ENCODE data around the gene QRICH1. TPM values are rescaled to one million over a fixed set of nuclear protein-coding genes. Genes with fewer than 3 reads are reported as not detected.
A peak's percentile ranks its signal among the peaks of the same experiment; 100 is the strongest.

Gene QRICH1
- total and polyA plus RNA-seq, 2 donors (not counting 3 experiments of a cell fraction or from before 2014, with no cell fraction given) = 89.7 to 116 TPM

DNA sequence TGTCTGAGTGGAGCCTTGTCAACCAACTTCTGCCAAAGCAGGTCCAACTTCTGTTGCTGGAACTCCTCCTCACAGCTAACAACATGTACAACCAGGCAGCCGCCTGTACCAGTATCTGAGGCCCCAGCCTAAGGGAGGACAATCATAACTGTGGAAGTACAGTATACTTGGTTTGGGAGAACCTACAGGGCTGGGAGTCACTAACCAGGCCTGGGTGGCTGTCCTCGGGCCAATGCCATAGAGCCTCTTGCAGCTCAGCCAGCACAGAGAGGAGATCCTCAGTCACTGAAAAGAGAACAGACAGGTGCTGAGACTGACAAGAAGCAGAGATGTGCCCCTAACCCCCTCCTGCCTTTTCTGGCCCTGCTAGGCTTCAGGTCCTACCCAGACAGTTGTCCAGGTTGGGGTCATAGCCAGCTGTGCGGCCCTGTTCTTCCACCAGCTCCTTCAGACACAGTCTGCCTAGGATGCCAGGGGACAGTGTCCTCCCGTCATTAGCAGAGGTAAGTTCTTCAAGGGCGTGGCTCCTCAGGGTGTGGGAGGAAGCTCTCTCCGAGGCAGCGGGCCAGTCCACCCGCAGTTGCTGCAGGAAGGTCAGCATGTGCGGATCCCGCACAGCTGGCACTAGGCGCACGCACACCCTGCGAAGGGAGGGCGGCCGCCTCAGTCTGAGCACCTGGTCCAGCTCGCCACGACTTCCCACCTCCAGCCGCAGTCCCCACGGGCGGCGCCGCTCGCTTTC is 76.5 kb downstream of the QRICH1 start:
- H3K4me3 ChIP-seq (replicated peaks in 1 of 3; ENCODE audit: insufficient read depth in 1 of 3, low read depth in 1 of 3, low read length in 3 of 3) = peak overlapping the region; percentile 69 to 78 (median 70)
- no TSS peak for BruUV-seq (replicated peaks)
- no peaks in the 10 kb centered on the region for H3K9me1 ChIP-seq (replicated peaks; ENCODE audit: control insufficient read depth, extremely low read depth, insufficient read depth, low read length)
- peaks cover 5 to 41% of the 10 kb centered on the region in 2 experiments for H3K36me3 ChIP-seq (ENCODE audit: control insufficient read depth in 2 of 2, extremely low read depth in 1 of 2, insufficient read depth in 2 of 2, low read length in 2 of 2)
- POLR2A ChIA-PET = interaction anchor here (0.9 to 4.2 kb wide), 2 partner anchors 9 to 12 kb away, joined by 4 to 17 read pairs; partner anchors contain the start of genes IMPDH2 and WDR6
- no peak overlapping the region for H3K27ac ChIP-seq (ENCODE audit: insufficient read depth, low read depth, low read length)
- no peak for FAIRE-seq
- no peaks in the 10 kb centered on the region for H3K27me3 ChIP-seq (ENCODE audit: control insufficient read depth in 2 of 2, insufficient read depth in 2 of 2, low read length in 2 of 2)
- CTCF ChIA-PET = interaction anchor here (1.4 to 8.3 kb wide), 2 partner anchors 10 to 29 kb away, joined by 10 to 127 read pairs; partner anchors contain the start of genes P4HTM and WDR6
- H3K9me3 ChIP-seq (replicated peaks; ENCODE audit: control insufficient read depth, insufficient read depth, low read length) = no peaks in the 10 kb centered on the region
- dilution Hi-C loops (cut with MboI; ENCODE audit: extremely low pct_ligation_motif_present, low sequenced_read_pairs) = no loop called here
- H3K4me2 ChIP-seq (ENCODE audit: insufficient read depth, low read length) = peak overlapping the region; percentile 68
- H3K79me2 ChIP-seq (ENCODE audit: control insufficient read depth, insufficient read depth, low read length) = peaks cover 21% of the 10 kb centered on the region
- intact Hi-C loops (cut with micrococcal nuclease) = no loop called here
- H3K9ac ChIP-seq (replicated peaks; ENCODE audit: extremely low read depth, insufficient read depth, low read length) = no peak overlapping the region
- H4K20me1 ChIP-seq (replicated peaks; ENCODE audit: control insufficient read depth, extremely low read depth, insufficient read depth, low read length) = no peaks in the 10 kb centered on the region
- H2AFZ ChIP-seq (ENCODE audit: low read depth, low read length) = peak overlapping the region; percentile 56
- TF ChIP-seq EZH2 (IDR thresholded peaks at IDR 0.05; ENCODE audit: borderline replicate concordance, low read depth, low read length, severe bottlenecking) = no peak
- no peak for TF ChIP-seq POLR2AphosphoS5 (IDR thresholded peaks at IDR 0.05; ENCODE audit: insufficient read depth, low read depth, low read length)
- no peak for TF ChIP-seq FOS (IDR thresholded peaks at IDR 0.05; ENCODE audit: borderline replicate concordance, insufficient read depth, low read length)
- no peak for TF ChIP-seq GATA2 (IDR thresholded peaks at IDR 0.05; ENCODE audit: insufficient read depth, insufficient read length, low read depth, low read length)
- no peak for TF ChIP-seq POLR2A (IDR thresholded peaks at IDR 0.05; ENCODE audit: low read depth, low read length)
- TF ChIP-seq, protein P1, sequence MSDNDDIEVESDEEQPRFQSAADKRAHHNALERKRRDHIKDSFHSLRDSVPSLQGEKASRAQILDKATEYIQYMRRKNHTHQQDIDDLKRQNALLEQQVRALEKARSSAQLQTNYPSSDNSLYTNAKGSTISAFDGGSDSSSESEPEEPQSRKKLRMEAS (IDR thresholded peaks at IDR 0.05; ENCODE audit: insufficient read depth, insufficient read length) = no peak
- TF ChIP-seq, protein P2, sequence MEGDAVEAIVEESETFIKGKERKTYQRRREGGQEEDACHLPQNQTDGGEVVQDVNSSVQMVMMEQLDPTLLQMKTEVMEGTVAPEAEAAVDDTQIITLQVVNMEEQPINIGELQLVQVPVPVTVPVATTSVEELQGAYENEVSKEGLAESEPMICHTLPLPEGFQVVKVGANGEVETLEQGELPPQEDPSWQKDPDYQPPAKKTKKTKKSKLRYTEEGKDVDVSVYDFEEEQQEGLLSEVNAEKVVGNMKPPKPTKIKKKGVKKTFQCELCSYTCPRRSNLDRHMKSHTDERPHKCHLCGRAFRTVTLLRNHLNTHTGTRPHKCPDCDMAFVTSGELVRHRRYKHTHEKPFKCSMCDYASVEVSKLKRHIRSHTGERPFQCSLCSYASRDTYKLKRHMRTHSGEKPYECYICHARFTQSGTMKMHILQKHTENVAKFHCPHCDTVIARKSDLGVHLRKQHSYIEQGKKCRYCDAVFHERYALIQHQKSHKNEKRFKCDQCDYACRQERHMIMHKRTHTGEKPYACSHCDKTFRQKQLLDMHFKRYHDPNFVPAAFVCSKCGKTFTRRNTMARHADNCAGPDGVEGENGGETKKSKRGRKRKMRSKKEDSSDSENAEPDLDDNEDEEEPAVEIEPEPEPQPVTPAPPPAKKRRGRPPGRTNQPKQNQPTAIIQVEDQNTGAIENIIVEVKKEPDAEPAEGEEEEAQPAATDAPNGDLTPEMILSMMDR (IDR thresholded peaks at IDR 0.05; ENCODE audit: extremely low read depth in 1 of 2, insufficient read depth in 1 of 2, low read depth in 1 of 2, low read length in 2 of 2) = no peak
- TF ChIP-seq JUN (IDR thresholded peaks at IDR 0.05; ENCODE audit: borderline replicate concordance, insufficient read depth, insufficient read length, low read depth) = no peak
- TF ChIP-seq MYC (IDR thresholded peaks at IDR 0.05; ENCODE audit: low read depth, low read length) = no peak
- H3K4me1 ChIP-seq (ENCODE audit: control insufficient read depth, extremely low read depth, insufficient read depth, low read length) = peaks cover 22% of the 10 kb centered on the region
- DNase-seq (ENCODE audit: low read depth, low spot score) = peak; percentile 17
